Vagina (tissue), 2 donors: Measurements from ENCODE around the gene ARHGEF35.

Source experiments
- POLR2A ChIP-seq, 2 donors: fragments of 450-650 bp; IDR thresholded peaks; one replicate each; pipeline ENCODE4 v1.6.1; 2017; ENCODE audit warnings: antibody characterized with exemption in 2 of 2, mild to moderate bottlenecking in 2 of 2, moderate library complexity in 2 of 2
- POLR2AphosphoS5 ChIP-seq, 2 donors: sonication (generic); formaldehyde crosslinking; IDR thresholded peaks; one replicate each; pipeline ENCODE4 v1.9.0; 2017; ENCODE audit warnings: antibody characterized with exemption in 2 of 2, mild to moderate bottlenecking in 2 of 2, low read depth in 1 of 2; ENCODE audit not compliant: insufficient read depth in 1 of 2
- TF ChIP-seq, protein P1 (sequence below), 3 experiments: fragments of 450-650 bp in 2 of 3; fragments of 200-600 bp in 1 of 3; sonication (generic) in 1 of 3; IDR thresholded peaks; one replicate each; pipeline ENCODE4 v1.5.1; 2017 to 2019; ENCODE audit warnings: antibody characterized with exemption in 3 of 3, mild to moderate bottlenecking in 2 of 3, moderate library complexity in 2 of 3

DNA sequence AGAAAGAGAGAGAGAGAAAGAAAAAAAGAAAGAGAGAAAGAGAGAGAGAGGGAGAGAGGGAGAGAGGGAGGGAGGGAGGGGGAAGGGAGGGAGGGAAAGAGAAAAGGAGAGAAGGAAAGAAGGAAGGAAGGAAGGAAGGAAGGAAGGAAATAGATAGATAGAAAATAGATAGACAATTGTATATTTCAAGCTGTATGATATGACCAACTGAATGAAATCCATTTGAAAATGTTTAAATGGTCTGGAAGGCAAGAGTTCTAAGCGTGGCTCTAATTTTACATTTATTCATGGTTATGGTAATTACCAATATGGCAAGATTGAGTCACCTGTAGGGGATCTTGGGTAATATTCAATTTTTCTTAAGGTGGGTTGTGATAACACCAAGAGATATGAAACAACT is 36.8 kb downstream of the ARHGEF35 start:
- TF ChIP-seq, protein P1, sequence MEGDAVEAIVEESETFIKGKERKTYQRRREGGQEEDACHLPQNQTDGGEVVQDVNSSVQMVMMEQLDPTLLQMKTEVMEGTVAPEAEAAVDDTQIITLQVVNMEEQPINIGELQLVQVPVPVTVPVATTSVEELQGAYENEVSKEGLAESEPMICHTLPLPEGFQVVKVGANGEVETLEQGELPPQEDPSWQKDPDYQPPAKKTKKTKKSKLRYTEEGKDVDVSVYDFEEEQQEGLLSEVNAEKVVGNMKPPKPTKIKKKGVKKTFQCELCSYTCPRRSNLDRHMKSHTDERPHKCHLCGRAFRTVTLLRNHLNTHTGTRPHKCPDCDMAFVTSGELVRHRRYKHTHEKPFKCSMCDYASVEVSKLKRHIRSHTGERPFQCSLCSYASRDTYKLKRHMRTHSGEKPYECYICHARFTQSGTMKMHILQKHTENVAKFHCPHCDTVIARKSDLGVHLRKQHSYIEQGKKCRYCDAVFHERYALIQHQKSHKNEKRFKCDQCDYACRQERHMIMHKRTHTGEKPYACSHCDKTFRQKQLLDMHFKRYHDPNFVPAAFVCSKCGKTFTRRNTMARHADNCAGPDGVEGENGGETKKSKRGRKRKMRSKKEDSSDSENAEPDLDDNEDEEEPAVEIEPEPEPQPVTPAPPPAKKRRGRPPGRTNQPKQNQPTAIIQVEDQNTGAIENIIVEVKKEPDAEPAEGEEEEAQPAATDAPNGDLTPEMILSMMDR (IDR thresholded peaks at IDR 0.05): no peak
- TF ChIP-seq POLR2AphosphoS5 (IDR thresholded peaks at IDR 0.05; ENCODE audit: insufficient read depth in 1 of 2, low read depth in 1 of 2) (no peak), POLR2A (IDR thresholded peaks at IDR 0.05) (no peak)
